ENCODE results near the gene FAM151B. TPM values are rescaled to one million over a fixed set of nuclear protein-coding genes. Genes with fewer than 3 reads are reported as not detected.

Gene FAM151B
- total and polyA plus RNA-seq, 2 of the 13 experiments (the other 11 are each of a cell fraction or from before 2014, with no cell fraction given), result 0.61 to 1.0 TPM

GRCh38 chr5:80516826-80517225, 28.9 kb downstream of the FAM151B start:
- Histone ChIP-seq H4K20me1 (ENCODE audit: insufficient read depth, low read length) (no peaks in the 10 kb centered on the region), H3K4me3 (replicated peaks in 1 of 3; ENCODE audit: insufficient read depth in 1 of 3, low read depth in 2 of 3, low read length in 3 of 3) (no peak overlapping the region), H3K9me3 (ENCODE audit: low read length) (no peaks in the 10 kb centered on the region), H3K36me3 (replicated peaks in 1 of 2; ENCODE audit: control insufficient read depth in 1 of 2, insufficient read depth in 2 of 2, low read length in 2 of 2) (no peaks in the 10 kb centered on the region), H3K4me2 (ENCODE audit: low read depth, low read length) (no peak overlapping the region), H3K79me2 (ENCODE audit: insufficient read depth, low read length) (no peaks in the 10 kb centered on the region), H3K27me3 (ENCODE audit: control insufficient read depth in 1 of 2, insufficient read depth in 2 of 2, low read length in 2 of 2) (no peaks in the 10 kb centered on the region), H3K9ac (ENCODE audit: insufficient read depth, low read depth, low read length) (no peak overlapping the region), H2AFZ (ENCODE audit: low read length) (no peak overlapping the region), H3K4me1 (ENCODE audit: insufficient read depth, low read length) (no peaks in the 10 kb centered on the region), H3K27ac (ENCODE audit: extremely low read length, insufficient read depth, low read length) (no peak overlapping the region)
- ChIA-PET POLR2A (no interaction called here), CTCF (ENCODE audit: low intra/inter-chr PET ratio, low total read pairs) (no interaction called here)
- no TSS peak for BruUV-seq (replicated peaks)
- DNase-seq (ENCODE audit: low spot score) (no peak), FAIRE-seq (no peak), ATAC-seq (no peak)
- in situ Hi-C loops (cut with HindIII; ENCODE audit: extremely low pct_ligation_motif_present, low pct_unique_long_range_greater_than_20kb) (no loop called here), intact Hi-C loops (cut with micrococcal nuclease; ENCODE audit: unreplicated experiment) (no loop called here)
- 89% methylated on average over 4 of the region's 4 CpGs for WGBS (ENCODE audit: low lambda C conversion rate)
- TF ChIP-seq ZNF546 (CRISPR knock-in tag; conservative IDR thresholded peaks at IDR 0.05) (no peak), RBM39 (IDR thresholded peaks at IDR 0.05; ENCODE audit: low read depth, low read length, poor library complexity, severe bottlenecking) (no peak), PAXIP1 (CRISPR knock-in tag; conservative IDR thresholded peaks at IDR 0.05) (no peak), ZXDC (CRISPR knock-in tag; IDR thresholded peaks at IDR 0.05) (no peak), ZNF652 (CRISPR knock-in tag; IDR thresholded peaks at IDR 0.05; ENCODE audit: borderline replicate concordance, low read depth) (no peak), TIGD3 (CRISPR knock-in tag; IDR thresholded peaks at IDR 0.05; ENCODE audit: borderline replicate concordance) (no peak), ZNF441 (CRISPR knock-in tag; IDR thresholded peaks at IDR 0.05; ENCODE audit: borderline replicate concordance) (no peak), RBAK (CRISPR knock-in tag; IDR thresholded peaks at IDR 0.05) (no peak), ZNF687 (CRISPR knock-in tag; IDR thresholded peaks at IDR 0.05) (no peak), ZNF772 (CRISPR knock-in tag; IDR thresholded peaks at IDR 0.05) (no peak)

Data from HepG2 (cell line).